Tibial nerve (tissue), 3 donors: ENCODE data around the gene ZNF860.

Source experiments
- POLR2A ChIP-seq, 2 donors: fragments of 450-650 bp; IDR thresholded peaks; one replicate each; pipeline ENCODE4 v1.6.1; 2017; ENCODE audit warnings: antibody characterized with exemption in 2 of 2, mild to moderate bottlenecking in 2 of 2, moderate library complexity in 2 of 2
- TF ChIP-seq, protein P1 (sequence below), 5 experiments: fragments of 200-600 bp in 3 of 5; fragments of 450-650 bp in 2 of 5; sonication (generic) in 3 of 5; IDR thresholded peaks; one replicate each; pipeline ENCODE4 v1.5.1; 2016 to 2019; ENCODE audit warnings: antibody characterized with exemption in 5 of 5, mild to moderate bottlenecking in 3 of 5, moderate library complexity in 2 of 5

DNA sequence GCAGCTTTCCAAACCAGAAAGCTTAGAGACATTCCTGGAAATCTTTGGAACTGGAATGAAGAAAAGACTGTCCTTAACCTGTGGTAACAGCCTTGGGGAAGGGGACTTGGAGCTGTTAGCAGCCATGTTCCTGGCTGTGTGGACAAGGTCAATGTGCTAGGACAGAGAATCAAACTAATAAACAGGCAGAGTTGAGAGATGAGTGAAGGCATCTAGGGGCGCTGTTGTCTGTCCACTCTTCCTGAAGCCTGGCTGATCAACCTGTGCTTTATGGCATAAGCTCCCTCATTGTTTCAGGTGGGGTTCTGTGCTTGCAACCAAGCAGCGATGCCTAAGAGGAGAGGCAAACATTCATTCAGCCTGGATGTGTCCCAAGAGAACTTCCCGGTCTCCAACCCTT lies 19.3 kb downstream of the ZNF860 start:
- TF ChIP-seq, protein P1, sequence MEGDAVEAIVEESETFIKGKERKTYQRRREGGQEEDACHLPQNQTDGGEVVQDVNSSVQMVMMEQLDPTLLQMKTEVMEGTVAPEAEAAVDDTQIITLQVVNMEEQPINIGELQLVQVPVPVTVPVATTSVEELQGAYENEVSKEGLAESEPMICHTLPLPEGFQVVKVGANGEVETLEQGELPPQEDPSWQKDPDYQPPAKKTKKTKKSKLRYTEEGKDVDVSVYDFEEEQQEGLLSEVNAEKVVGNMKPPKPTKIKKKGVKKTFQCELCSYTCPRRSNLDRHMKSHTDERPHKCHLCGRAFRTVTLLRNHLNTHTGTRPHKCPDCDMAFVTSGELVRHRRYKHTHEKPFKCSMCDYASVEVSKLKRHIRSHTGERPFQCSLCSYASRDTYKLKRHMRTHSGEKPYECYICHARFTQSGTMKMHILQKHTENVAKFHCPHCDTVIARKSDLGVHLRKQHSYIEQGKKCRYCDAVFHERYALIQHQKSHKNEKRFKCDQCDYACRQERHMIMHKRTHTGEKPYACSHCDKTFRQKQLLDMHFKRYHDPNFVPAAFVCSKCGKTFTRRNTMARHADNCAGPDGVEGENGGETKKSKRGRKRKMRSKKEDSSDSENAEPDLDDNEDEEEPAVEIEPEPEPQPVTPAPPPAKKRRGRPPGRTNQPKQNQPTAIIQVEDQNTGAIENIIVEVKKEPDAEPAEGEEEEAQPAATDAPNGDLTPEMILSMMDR (IDR thresholded peaks at IDR 0.05), result no peak
- TF ChIP-seq POLR2A (IDR thresholded peaks at IDR 0.05), result no peak
